22Rv1 (cell line): ENCODE measurements around the gene ABHD6.
"Not testable (repeated sequence)": the region's sequence is repeated elsewhere in the genome, so short reads cannot be mapped to it uniquely, and the experiment has no call there.

Source experiments
- H3K27ac ChIP-seq: fragments of 450-650 bp; 2 replicates; pipeline ENCODE4 v1.5.1; 2017
- ZFX ChIP-seq: fragments of 450-650 bp; IDR thresholded peaks from 2 replicates; pipeline ENCODE4 v1.6.1; 2017; ENCODE audit warnings: antibody characterized with exemption, borderline replicate concordance
- TF ChIP-seq, protein P1 (sequence below): fragments of 450-650 bp; IDR thresholded peaks from 2 replicates; pipeline ENCODE4 v1.5.1; 2017; ENCODE audit warnings: mild to moderate bottlenecking

The ABHD6 gene

GRCh38 chr3:58334506-58334884 is 96.9 kb downstream of the ABHD6 start:
- H3K27ac ChIP-seq = no peak overlapping the region

GRCh38 chr3:58335652-58335947 is 98.0 kb downstream of the ABHD6 start:
- no peak overlapping the region for H3K27ac ChIP-seq
- TF ChIP-seq, protein P1, sequence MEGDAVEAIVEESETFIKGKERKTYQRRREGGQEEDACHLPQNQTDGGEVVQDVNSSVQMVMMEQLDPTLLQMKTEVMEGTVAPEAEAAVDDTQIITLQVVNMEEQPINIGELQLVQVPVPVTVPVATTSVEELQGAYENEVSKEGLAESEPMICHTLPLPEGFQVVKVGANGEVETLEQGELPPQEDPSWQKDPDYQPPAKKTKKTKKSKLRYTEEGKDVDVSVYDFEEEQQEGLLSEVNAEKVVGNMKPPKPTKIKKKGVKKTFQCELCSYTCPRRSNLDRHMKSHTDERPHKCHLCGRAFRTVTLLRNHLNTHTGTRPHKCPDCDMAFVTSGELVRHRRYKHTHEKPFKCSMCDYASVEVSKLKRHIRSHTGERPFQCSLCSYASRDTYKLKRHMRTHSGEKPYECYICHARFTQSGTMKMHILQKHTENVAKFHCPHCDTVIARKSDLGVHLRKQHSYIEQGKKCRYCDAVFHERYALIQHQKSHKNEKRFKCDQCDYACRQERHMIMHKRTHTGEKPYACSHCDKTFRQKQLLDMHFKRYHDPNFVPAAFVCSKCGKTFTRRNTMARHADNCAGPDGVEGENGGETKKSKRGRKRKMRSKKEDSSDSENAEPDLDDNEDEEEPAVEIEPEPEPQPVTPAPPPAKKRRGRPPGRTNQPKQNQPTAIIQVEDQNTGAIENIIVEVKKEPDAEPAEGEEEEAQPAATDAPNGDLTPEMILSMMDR = no peak
- no peak for TF ChIP-seq ZFX

More at GRCh38 chr3:58334506-58334884, 96.9 kb downstream of the ABHD6 start:
- TF ChIP-seq, protein P1 = no peak
- TF ChIP-seq ZFX = no peak

DNA sequence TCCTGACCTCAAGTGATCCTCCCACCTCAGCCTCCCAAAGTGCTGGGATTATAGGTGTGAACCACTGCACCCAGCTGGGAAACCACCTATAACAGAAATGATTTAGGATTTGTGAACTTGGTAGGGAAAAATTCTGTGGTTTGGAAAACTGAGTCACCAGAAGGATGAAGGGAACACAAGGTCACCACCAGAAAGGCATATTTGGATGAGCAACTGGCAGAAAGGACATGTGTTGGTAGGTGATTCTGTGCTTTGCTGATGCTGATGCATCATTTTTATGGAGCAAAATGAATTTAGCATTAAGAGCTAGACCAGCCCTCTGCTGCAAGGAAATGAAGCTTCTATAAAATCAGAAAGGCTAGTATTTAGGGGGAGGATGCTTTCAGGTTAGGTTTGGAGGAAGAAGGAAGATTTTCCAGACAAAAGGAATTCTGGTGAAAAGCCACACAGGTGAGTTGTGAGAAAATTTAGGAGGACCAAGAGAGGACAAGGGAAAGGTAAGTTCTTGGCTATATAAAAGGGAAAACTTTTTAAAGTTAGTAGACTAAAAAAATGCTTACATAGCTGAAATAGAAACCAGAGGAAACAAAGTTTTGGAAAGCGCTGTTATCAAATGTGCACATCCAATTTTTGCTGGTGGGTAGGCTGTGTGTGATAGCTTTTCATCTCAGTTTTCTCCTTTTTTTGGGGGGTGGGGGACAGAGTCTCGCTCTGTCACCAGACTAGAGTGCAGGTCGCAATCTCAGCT is 98.7 kb downstream of the ABHD6 start:
- no peak overlapping the region for H3K27ac ChIP-seq
- TF ChIP-seq, protein P1 = no peak
- TF ChIP-seq ZFX = no peak

DNA sequence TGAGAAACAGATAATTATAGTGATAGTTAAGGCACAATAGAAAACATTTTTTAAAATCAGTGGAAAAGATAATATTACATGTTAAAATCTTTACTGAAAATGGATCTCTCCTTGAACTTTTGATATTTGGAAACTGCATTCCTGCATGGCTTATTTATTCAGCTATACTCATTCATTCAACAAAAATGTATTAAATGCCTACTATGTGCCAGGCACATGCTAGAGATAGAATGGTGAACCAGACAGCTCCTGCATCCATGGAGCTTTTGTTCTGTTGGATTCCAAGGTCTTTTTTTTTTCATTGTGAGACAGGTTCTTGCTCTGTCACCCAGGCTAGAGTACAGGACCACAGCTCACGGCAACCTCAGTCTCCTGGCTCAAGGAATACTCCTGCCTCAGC is 99.6 kb downstream of the ABHD6 start:
- TF ChIP-seq, protein P1 = no peak
- TF ChIP-seq ZFX = no peak
- no peak overlapping the region for H3K27ac ChIP-seq

GRCh38 chr3:58339146-58339545 is 101.6 kb downstream of the ABHD6 start:
- not testable (repeated sequence) for H3K27ac ChIP-seq

GRCh38 chr3:58340594-58341244 is 103.1 kb downstream of the ABHD6 start:
- no peak overlapping the region for H3K27ac ChIP-seq
- TF ChIP-seq, protein P1 = no peak
- TF ChIP-seq ZFX = no peak

DNA sequence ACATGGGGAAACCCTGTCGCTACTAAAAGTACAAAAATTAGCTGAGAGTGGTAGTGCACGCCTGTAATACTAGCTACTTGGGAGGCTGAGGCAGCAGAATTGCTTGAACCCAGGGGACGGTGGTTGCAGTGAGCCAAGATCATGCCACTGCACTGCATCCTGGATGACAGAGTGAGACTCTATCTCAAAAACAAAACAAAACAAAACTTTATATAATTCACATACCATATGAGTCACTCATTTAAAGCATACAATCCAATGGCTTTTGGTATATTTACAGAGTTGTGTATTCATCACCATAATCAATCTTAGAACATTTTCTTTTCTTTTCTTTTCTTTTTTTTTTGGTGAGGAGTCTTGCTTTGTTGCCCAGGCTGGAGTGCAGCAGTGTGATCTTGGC is 103.8 kb downstream of the ABHD6 start:
- no peak overlapping the region for H3K27ac ChIP-seq
- no peak for TF ChIP-seq ZFX
- TF ChIP-seq, protein P1 = no peak

DNA sequence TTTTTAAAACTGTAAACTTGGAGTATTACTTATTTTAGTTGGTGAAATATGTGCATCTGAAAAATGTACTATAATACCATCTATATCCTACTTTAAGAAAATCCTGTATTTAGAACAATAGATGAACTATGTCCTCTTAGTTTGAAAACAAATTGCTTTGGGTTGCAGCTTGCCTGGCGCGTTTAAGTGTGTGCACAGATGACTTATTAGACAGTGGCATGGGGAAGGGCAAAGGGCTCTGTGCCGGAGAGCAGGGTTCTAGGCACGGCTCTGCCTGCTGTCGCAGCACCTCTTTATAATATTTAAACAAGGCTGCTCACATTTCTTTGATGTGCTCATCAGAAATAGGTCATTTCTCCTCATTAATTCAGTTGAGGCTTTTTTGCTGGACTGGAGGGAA is 105.1 kb downstream of the ABHD6 start:
- TF ChIP-seq ZFX = no peak
- TF ChIP-seq, protein P1 = no peak
- no peak overlapping the region for H3K27ac ChIP-seq
